Stimulated activated CD8-positive, alpha-beta memory T cell treated with anti-CD3 and anti-CD28 coated beads, Interleukin-4, amount 100 ng/mL, for 1 hour (primary cell): ENCODE results near the gene BAX.

Source experiments
- DNase-seq, 2 donors: peaks; one replicate each; pipeline ENCODE4 v3.0.0-alpha.2; 2020; ENCODE audit warnings: low read depth in 2 of 2, low spot score in 1 of 2

Gene BAX

DNA sequence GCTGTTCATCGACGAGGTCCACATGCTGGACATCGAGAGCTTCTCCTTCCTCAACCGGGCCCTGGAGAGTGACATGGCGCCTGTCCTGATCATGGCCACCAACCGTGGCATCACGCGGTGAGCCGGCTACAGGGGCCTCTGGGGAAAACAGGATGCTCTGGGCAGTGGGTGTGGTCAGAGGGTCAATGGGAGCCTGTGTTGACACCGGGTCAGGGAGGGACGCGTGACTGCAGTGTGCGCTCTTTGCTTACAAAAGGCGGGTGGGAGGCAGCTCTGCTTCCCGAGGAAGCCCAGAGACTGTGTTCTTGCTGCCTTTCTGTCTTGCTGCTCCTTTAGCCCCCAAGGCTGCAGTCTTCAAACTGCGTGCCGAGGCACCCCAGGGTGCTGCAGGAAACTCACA is 56.5 kb downstream of the BAX start:
- DNase-seq, result no peak
